Left lung (tissue), 10 donors: ENCODE results near the gene TKT. TPM values are rescaled to one million over a fixed set of nuclear protein-coding genes. Genes with fewer than 3 reads are reported as not detected.

ENCODE experiments used
- ATAC-seq: fragments of 200-7000 bp; cut with Tn5 transposase; one replicate; pipeline ENCODE4 v1.9.1; 2020; ENCODE audit warnings: moderate library complexity
- DNase-seq, 4 donors: peaks; one replicate each; pipeline ENCODE4 v3.0.0-alpha.2; 2013 to 2020
- H3K27ac ChIP-seq, 2 donors: fragments of 200-600 bp; sonication (generic) in 1 of 2; one replicate each; pipeline versions ENCODE4 v1.5.0 to v1.8.0; 2020 to 2021
- H3K27me3 ChIP-seq, 2 donors: fragments of 200-600 bp; sonication (generic) in 1 of 2; one replicate each; pipeline versions ENCODE4 v1.5.0 to v1.8.0; 2020 to 2021
- H3K36me3 ChIP-seq, 2 donors: fragments of 200-600 bp; sonication (generic) in 1 of 2; one replicate each; pipeline versions ENCODE4 v1.5.0 to v1.8.0; 2020 to 2021
- H3K4me1 ChIP-seq, 2 donors: fragments of 200-600 bp; one replicate each; pipeline ENCODE4 v1.8.0; 2021
- H3K4me3 ChIP-seq, 2 donors: fragments of 200-600 bp; sonication (generic) in 1 of 2; one replicate each; pipeline versions ENCODE4 v1.5.0 to v1.8.0; 2020 to 2021; ENCODE audit warnings: mild to moderate bottlenecking in 1 of 2
- H3K9me3 ChIP-seq, 2 donors: fragments of 200-600 bp; sonication (generic) in 1 of 2; one replicate each; pipeline versions ENCODE4 v1.5.0 to v1.8.0; 2020 to 2021
- intact Hi-C, 2 donors: fragments of 100-400 bp; cut with DNase I; formaldehyde crosslinking; loops; one replicate each; pipeline versions ENCODE4 v1.11.2 to v1.14.2; 2022
- polyA plus RNA-seq, 6 donors: library from polyadenylated mRNA; unstranded; fragments of 120-200 nt; gene quantifications; one replicate each; pipeline ENCODE4 v1.2.1, GENCODE V29; 2013; ENCODE audit not compliant: insufficient read length in 6 of 6
- total RNA-seq, 2 donors: library from RNA; stranded (reverse); fragmentation: NEBNext Ultra II Directional; extraction: Animal tissue kit (Norgen Biotek cat#: 25700); gene quantifications; one replicate each; pipeline ENCODE4 v1.2.1, GENCODE V29; 2021
- TF ChIP-seq, protein P1 (sequence below), 2 donors: fragments of 200-600 bp; sonication (generic) in 1 of 2; IDR thresholded peaks; one replicate each; pipeline versions ENCODE4 v1.5.0 to v1.8.0; 2021; ENCODE audit warnings: antibody characterized with exemption in 2 of 2
- donor health status: DM: no; HTN: yes; CAD: no.
- donor health status: DM: no; HTN: no; CAD: no.

The TKT gene
- total and polyA plus RNA-seq, 8 donors = 210 to 594 (median 239) TPM

- no peak for ATAC-seq
Observed at GRCh38 chr3:53188136-53188685, 67.6 kb downstream of the TKT start.

DNA sequence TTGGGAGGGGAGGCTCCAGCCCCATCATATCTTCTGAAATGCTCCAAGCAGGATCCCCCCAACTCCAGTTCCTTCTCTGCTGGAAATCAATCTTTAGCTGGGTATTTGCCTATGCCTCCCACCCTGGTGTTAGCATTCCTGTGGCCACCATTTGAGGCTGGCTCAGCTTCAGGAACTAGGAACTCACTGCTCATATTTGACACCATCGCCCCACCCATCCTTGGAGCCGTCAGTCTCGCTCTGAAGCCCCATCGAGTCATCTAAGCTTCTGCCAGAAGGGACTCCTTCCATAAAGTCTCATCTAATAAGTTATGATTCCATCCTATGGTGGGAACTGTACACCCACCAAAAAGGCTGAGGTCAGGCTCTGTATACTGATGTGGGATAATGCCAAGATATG lies 68.4 kb downstream of the TKT start:
- Histone ChIP-seq H3K9me3 (no peaks in the 10 kb centered on the region), H3K27me3 (no peaks in the 10 kb centered on the region), H3K4me3 (no peak overlapping the region), H3K27ac (no peak overlapping the region), H3K4me1 (peaks cover 0 to 6% of the 10 kb centered on the region in 2 donors), H3K36me3 (peaks cover 0 to 100% of the 10 kb centered on the region in 2 donors)
- TF ChIP-seq, protein P1, sequence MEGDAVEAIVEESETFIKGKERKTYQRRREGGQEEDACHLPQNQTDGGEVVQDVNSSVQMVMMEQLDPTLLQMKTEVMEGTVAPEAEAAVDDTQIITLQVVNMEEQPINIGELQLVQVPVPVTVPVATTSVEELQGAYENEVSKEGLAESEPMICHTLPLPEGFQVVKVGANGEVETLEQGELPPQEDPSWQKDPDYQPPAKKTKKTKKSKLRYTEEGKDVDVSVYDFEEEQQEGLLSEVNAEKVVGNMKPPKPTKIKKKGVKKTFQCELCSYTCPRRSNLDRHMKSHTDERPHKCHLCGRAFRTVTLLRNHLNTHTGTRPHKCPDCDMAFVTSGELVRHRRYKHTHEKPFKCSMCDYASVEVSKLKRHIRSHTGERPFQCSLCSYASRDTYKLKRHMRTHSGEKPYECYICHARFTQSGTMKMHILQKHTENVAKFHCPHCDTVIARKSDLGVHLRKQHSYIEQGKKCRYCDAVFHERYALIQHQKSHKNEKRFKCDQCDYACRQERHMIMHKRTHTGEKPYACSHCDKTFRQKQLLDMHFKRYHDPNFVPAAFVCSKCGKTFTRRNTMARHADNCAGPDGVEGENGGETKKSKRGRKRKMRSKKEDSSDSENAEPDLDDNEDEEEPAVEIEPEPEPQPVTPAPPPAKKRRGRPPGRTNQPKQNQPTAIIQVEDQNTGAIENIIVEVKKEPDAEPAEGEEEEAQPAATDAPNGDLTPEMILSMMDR (IDR thresholded peaks at IDR 0.05) = no peak
- DNase-seq (no peak), ATAC-seq (no peak)
- intact Hi-C loops = no loop called here

More at GRCh38 chr3:53188136-53188685, 67.6 kb downstream of the TKT start:
- intact Hi-C loops = no loop called here
- Histone ChIP-seq H3K4me3 (no peak overlapping the region), H3K27me3 (no peaks in the 10 kb centered on the region), H3K9me3 (no peaks in the 10 kb centered on the region), H3K27ac (no peak overlapping the region), H3K4me1 (peaks cover 0 to 6% of the 10 kb centered on the region in 2 donors), H3K36me3 (peaks cover 0 to 100% of the 10 kb centered on the region in 2 donors)
- no peak for DNase-seq
- TF ChIP-seq, protein P1 (IDR thresholded peaks at IDR 0.05) = no peak

GRCh38 chr3:53186726-53187125 lies 69.1 kb downstream of the TKT start:
- Histone ChIP-seq H3K27me3 (no peaks in the 10 kb centered on the region), H3K4me1 (no peaks in the 10 kb centered on the region), H3K9me3 (no peaks in the 10 kb centered on the region), H3K4me3 (no peak overlapping the region), H3K36me3 (peaks cover 0 to 100% of the 10 kb centered on the region in 2 donors), H3K27ac (no peak overlapping the region)
- TF ChIP-seq, protein P1 (IDR thresholded peaks at IDR 0.05) = no peak
- intact Hi-C loops = no loop called here
- DNase-seq = no peak
- ATAC-seq = no peak

- ATAC-seq = no peak
- intact Hi-C loops = no loop called here
- no peaks in the 10 kb centered on the region for H3K9me3 ChIP-seq
Observed at GRCh38 chr3:53185761-53186465, 69.9 kb downstream of the TKT start.

DNA sequence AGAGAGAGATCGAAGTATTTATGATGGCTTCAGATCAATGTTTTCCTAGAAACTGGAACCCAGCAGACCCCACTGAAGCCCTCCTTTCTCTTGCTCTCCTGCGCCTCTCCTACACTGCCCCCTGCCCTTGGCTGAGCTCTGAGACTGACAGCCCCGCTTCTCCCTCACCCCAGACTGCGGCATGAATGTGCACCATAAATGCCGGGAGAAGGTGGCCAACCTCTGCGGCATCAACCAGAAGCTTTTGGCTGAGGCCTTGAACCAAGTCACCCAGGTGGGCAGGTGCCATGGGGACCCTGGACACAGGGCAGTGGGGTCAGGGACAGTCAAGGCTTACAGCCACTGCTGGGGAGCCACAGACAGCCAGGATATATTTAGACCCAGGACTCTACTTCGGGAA lies 71.1 kb downstream of the TKT start:
- Histone ChIP-seq H3K4me1 (peaks cover 0 to 16% of the 10 kb centered on the region in 2 donors), H3K9me3 (no peaks in the 10 kb centered on the region), H3K27me3 (no peaks in the 10 kb centered on the region), H3K27ac (no peak overlapping the region), H3K36me3 (peaks cover 0 to 100% of the 10 kb centered on the region in 2 donors), H3K4me3 (no peak overlapping the region)
- DNase-seq = no peak
- ATAC-seq = no peak
- TF ChIP-seq, protein P1 (IDR thresholded peaks at IDR 0.05) = no peak
- intact Hi-C loops = no loop called here

More at GRCh38 chr3:53185761-53186465, 69.9 kb downstream of the TKT start:
- peaks cover 0 to 4% of the 10 kb centered on the region in 2 donors for H3K4me1 ChIP-seq
- H3K27ac ChIP-seq = no peak overlapping the region
- DNase-seq = no peak
- H3K4me3 ChIP-seq = no peak overlapping the region
- no peaks in the 10 kb centered on the region for H3K27me3 ChIP-seq
- TF ChIP-seq, protein P1 (IDR thresholded peaks at IDR 0.05) = no peak
- peaks cover 0 to 100% of the 10 kb centered on the region in 2 donors for H3K36me3 ChIP-seq
